Kidney capillary endothelial cell (primary cell): Measurements from ENCODE around the gene CAPN2.

Experiments used
- DNase-seq: peaks from one replicate; pipeline ENCODE4 v3.0.0-alpha.2; 2018; ENCODE audit warnings: low spot score

The CAPN2 gene

GRCh38 chr1:223712194-223712849 lies at the start of gene CAPN2:
Gene CAPN2, plus strand, starts transcription at chr1:223712539. Its CDS starts 102 bp downstream, at chr1:223712641.
- no peak for DNase-seq

- no peak for DNase-seq
These were observed 49.4 kb upstream of the CAPN2 start for GRCh38 chr1:223662943-223663342.

- DNase-seq: no peak
These were observed 48.2 kb upstream of the CAPN2 start for GRCh38 chr1:223664106-223664505.

- peak; percentile 33 for DNase-seq
These were observed 46.6 kb upstream of the CAPN2 start, which contains the start of gene CAPN8 for GRCh38 chr1:223665592-223666312. Gene CAPN8, minus strand, starts transcription at chr1:223665701. Its CDS starts 55 bp downstream, at chr1:223665646.

GRCh38 chr1:223667484-223668182 lies 44.7 kb upstream of the CAPN2 start:
- DNase-seq: no peak

- DNase-seq: no peak
These were observed 43.1 kb upstream of the CAPN2 start for GRCh38 chr1:223669003-223669795.

- peak; percentile 59 for DNase-seq
These were observed 41.7 kb upstream of the CAPN2 start for GRCh38 chr1:223670458-223671159.

- DNase-seq: no peak
These were observed 38.0 kb upstream of the CAPN2 start for GRCh38 chr1:223674119-223674890.

- DNase-seq: no peak
These were observed 33.5 kb upstream of the CAPN2 start for GRCh38 chr1:223678841-223679240.

GRCh38 chr1:223680188-223680587 lies 32.2 kb upstream of the CAPN2 start:
- no peak for DNase-seq

- no peak for DNase-seq
These were observed 29.8 kb upstream of the CAPN2 start for GRCh38 chr1:223682502-223682901.

- peak; percentile 57 for DNase-seq
These were observed 28.5 kb upstream of the CAPN2 start for GRCh38 chr1:223683586-223684487.

GRCh38 chr1:223684488-223684792 lies 27.9 kb upstream of the CAPN2 start:
- no peak for DNase-seq

- no peak for DNase-seq
These were observed 21.2 kb upstream of the CAPN2 start for GRCh38 chr1:223691121-223691520.

GRCh38 chr1:223695014-223695548 lies 17.3 kb upstream of the CAPN2 start:
- DNase-seq: no peak

- DNase-seq: no peak
These were observed 16.4 kb upstream of the CAPN2 start for GRCh38 chr1:223695941-223696340.

- DNase-seq: no peak
These were observed 11.9 kb upstream of the CAPN2 start for GRCh38 chr1:223700388-223700918.

- peak; percentile 94 for DNase-seq
These were observed 11.2 kb upstream of the CAPN2 start for GRCh38 chr1:223700942-223701637.
